GM12892 (cell line): ENCODE data around the gene HSP90AA1.

Experiments used
- DNase-seq: peaks from one replicate; pipeline ENCODE4 v3.0.0; 2011; ENCODE audit not compliant: insufficient read length
- FAIRE-seq: peaks from 2 replicates; lab custom pipeline; 2011; peaks lifted over from hg19 to GRCh38; lab: Jason Lieb, UNC
- POLR2A ChIP-seq: IDR thresholded peaks from 2 replicates; pipeline ENCODE4 v1.6.1; 2011; ENCODE audit warnings: low read depth, low read length, control low read depth
- POLR2AphosphoS5 ChIP-seq: IDR thresholded peaks from 2 replicates; pipeline ENCODE4 v1.6.1; 2011; ENCODE audit warnings: low read depth, low read length, control low read depth
- TAF1 ChIP-seq: IDR thresholded peaks from 2 replicates; pipeline ENCODE4 v1.6.1; 2011; ENCODE audit warnings: low read depth, mild to moderate bottlenecking, control low read depth, low read length, borderline replicate concordance

Gene HSP90AA1

DNA sequence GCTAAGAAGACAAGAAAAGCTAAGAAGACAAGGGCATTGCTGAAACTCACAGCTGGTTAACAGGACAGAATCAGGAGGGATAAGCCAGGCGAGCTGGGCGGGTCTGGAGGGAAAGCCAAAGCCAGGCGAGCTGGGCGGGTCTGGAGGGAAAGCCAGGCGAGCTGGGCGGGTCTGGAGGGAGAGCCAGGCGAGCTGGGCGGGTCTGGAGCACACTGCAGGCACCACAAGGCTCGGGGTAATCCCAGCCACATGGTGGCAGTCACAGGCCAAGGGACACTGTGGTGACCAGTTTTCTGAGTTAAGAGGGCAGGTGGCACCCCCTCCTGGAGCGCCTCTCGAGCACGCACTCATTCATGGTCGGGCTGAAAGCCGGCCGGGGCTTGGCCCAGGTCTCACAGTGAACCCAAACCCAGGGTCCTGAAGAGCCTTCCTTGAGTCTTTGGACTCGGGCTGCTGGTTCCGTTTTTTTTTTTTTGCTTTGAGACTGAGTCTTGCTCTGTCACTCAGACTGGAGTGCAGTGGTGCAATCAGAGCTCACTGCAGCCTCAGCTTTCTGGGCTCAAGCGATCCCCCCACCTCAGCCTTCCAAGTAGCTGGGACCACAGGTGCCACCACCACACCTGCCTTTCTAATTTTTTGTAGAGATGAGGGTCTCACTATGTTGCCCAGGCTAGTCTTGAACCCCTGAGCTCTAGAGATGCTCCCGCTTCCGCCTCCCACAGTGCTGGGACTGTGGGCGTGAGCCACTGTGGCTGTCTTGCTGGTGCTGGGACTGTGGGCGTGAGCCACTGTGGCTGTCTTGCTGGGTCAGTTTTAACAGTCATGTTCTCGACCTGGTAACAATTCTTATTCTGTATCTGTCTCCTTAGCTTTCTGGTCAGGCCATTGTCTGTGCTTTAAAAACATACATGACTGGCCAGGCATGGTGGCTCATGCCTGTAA is 40.2 kb downstream of the HSP90AA1 start:
- DNase-seq (no peak), FAIRE-seq (no peak)
- TF ChIP-seq TAF1 (no peak), POLR2AphosphoS5 (no peak)

DNA sequence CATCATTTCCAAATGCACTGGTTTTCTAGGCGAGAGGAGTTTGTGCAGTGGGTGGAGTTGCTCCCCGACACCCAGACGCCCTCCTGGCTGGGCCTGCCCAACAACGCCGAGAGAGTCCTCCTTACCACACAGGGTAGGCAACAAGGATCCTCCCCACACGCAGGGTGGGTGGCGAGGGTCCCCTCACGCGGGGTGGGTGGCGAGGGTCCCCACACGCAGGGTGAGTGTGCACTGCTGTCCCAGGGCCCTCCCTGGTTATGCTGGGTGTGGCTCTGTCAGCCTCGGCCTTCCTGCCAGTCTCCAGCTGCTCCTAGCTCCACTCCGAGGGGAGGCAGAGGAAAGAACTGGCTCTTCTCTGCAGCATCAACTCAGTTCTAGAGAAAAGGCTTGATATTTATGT is 42.3 kb downstream of the HSP90AA1 start:
- FAIRE-seq = no peak
- no peak for DNase-seq
- TF ChIP-seq POLR2AphosphoS5 (no peak), POLR2A (no peak), TAF1 (no peak)

DNA sequence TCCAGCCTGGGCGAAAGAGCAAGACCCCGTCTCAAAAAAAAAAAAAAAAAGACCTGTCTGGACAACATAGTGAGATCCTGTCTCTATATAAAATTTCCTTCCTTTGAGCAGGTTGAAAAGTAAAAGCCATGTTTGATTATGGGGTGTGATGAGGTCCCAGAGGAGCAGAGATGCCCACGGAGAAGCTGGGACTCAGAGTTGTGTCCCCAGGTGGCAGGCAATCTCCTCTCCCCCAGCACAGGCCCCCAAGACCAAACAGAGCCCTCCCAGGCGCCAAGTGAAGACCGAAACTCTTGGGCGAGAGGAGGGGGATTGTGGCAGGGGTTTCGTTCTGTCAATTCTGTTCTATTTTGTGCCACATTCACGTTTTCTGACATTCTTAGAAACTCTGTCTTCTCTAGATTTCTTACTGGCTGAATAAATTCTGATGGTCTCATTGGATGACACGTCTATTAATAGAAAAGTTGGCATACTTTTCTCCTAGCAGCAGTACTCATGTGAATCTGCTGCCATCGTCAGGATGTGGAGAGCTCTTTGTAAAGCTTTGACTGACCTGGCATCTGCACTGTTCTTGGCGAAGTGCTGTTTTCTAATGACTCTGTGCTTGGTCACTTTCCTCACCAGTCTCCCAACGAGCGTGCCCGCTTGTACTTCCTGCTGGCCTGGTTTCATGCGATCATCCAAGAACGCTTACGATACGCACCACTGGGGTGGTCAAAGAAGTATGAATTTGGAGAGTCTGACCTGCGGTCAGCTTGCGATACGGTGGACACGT is 43.4 kb downstream of the HSP90AA1 start:
- TF ChIP-seq POLR2A (no peak), TAF1 (no peak), POLR2AphosphoS5 (no peak)
- FAIRE-seq (no peak), DNase-seq (no peak)

DNA sequence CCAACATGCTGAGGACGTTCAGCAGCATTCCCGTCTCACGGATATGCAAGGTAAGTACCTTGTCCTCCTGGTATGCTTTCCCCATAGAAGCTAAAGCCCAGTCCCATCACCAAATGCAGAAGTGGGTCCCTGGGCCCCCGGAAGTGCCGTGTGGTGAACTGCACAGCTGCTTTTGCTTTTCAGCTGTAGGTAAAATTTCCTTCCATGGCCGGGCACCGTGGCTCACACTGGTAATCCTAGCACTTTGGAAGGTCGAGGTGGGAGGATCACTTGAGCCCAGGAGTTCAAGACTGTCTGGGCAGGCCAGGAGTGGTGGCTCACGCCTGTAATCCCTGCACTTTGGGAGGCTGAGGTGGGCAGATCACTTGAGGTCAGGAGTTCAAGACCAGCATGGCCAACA is 44.1 kb downstream of the HSP90AA1 start:
- FAIRE-seq (no peak), DNase-seq (no peak)
- TF ChIP-seq POLR2A (no peak), TAF1 (no peak), POLR2AphosphoS5 (no peak)

DNA sequence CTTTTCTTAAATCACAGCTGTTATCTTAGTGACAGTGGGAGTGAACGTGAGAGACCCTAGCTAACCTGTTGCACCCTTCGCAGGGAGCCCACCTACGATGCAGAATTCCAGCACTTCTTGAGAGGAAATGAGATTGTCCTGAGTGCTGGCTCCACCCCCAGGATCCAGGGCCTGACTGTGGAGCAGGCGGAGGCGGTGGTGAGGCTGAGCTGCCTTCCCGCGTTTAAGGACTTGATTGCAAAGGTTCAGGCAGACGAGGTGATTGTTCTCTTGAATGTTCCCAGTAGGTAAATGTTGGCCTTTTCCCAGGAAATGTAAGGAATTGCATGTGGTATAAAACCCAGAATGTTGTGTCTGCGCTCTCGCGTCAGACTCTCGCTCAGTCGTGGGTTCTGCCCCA is 46.7 kb downstream of the HSP90AA1 start:
- no peak for FAIRE-seq
- no peak for TF ChIP-seq POLR2A
- TF ChIP-seq POLR2AphosphoS5 = no peak
- TF ChIP-seq TAF1 = no peak
- DNase-seq = no peak

DNA sequence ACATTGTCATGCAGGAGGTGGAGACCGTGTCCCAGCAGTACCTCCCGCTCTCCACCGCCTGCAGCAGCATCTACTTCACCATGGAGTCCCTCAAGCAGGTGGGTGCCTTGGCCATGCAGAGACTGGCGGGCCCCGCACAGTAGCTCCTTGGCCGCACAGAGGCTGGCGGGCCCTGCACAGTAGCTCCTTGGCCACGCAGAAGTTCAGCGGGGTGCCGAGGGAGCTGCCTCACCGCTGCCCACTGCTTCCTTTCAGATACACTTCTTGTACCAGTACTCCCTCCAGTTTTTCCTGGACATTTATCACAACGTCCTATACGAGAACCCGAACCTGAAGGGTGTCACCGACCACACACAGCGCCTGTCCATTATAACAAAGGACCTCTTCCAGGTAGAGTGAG is 47.7 kb downstream of the HSP90AA1 start:
- TF ChIP-seq POLR2AphosphoS5 (no peak), POLR2A (no peak), TAF1 (no peak)
- no peak for DNase-seq
- no peak for FAIRE-seq

DNA sequence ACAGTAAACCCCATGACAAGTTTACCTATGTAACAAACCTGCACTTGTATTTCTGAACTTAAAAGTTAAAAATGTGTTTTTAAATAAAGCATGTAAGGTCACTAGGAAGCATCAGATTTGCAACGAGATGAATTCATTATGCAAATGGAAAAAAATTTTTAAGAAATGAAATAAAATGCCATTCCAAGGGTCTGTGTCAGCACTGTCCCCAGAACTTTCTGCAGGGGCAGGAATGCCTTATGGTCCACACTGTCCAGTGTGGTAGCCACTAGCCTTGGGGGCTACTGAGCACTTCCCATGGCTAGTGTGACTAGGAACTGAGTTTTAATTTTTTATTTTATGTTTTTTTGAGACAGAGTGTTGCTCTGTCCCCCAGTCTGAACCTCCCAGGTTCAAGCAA is 49.2 kb downstream of the HSP90AA1 start:
- TF ChIP-seq POLR2A = no peak
- TF ChIP-seq POLR2AphosphoS5 = no peak
- no peak for TF ChIP-seq TAF1
- FAIRE-seq (no peak), DNase-seq (no peak)

DNA sequence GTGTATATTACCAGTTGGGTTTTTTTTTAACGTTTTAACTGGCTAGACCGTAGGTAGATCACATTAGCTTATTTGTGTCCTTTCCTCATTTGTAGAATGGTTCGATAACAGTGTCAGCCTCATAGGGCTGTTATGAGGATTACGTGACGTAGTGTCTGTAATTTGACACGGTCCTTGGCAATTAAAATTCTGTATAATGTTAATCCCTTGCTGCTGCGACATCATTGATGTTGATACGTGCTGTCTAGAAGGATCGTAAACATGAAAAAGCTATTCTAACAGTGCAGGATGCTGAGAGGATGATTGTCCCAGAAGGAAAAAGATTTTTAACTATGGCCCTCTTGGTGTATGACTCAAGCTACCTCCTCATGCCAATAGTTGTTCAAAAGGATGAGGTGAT is 50.9 kb downstream of the HSP90AA1 start:
- FAIRE-seq (no peak), DNase-seq (no peak)
- TF ChIP-seq POLR2AphosphoS5 = no peak
- no peak for TF ChIP-seq POLR2A
- no peak for TF ChIP-seq TAF1

DNA sequence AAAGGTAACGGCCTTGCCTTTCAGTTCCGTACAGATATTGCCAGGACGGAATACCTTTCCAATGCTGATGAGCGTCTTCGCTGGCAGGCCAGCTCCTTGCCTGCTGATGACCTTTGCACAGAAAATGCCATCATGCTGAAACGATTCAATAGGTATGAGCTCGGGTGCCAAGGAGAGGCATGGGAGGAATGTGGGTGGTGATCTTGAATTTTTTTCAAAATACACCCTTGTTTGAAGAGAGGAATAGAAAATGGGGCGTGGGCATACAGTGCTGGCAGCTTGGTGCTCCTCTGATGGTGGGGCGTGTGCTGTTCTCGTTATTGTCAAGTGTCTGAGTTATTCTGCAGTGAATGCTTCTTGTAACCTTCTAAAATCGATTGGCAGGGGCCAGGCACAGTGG is 52.5 kb downstream of the HSP90AA1 start:
- TF ChIP-seq POLR2A (no peak), TAF1 (no peak), POLR2AphosphoS5 (no peak)
- FAIRE-seq = no peak
- DNase-seq = no peak

DNA sequence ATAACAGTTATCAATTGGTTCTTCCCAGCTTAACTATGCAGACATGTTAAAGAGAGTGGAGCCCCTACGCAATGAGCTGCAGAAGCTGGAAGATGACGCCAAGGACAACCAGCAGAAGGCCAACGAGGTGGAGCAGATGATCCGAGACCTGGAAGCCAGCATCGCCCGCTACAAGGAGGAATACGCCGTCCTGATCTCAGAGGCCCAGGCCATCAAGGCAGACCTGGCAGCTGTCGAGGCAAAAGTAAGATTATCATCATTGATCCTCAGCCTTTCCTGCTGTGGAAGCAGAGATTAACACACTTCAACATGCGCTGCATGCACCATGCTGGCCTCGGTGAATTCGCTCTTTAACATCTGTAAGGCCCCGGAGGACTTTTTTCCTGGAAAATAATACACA is 53.6 kb downstream of the HSP90AA1 start:
- DNase-seq = no peak
- no peak for FAIRE-seq
- TF ChIP-seq TAF1 (no peak), POLR2AphosphoS5 (no peak), POLR2A (no peak)
